H9 (cell line): Measurements from ENCODE around the gene MCM7. TPM values are rescaled to one million over a fixed set of nuclear protein-coding genes. Genes with fewer than 3 reads are reported as not detected.

ENCODE experiments used
- DNase-seq: peaks from one replicate; pipeline ENCODE4 v3.0.0-alpha.2; 2017
- H2AFZ ChIP-seq: one replicate; pipeline ENCODE4 v1.6.1; 2013; ENCODE audit warnings: mild to moderate bottlenecking, low read length, control low read depth, moderate library complexity
- H2AK5ac ChIP-seq: 2 replicates; pipeline ENCODE4 v1.6.1; 2013; ENCODE audit warnings: low read length, control low read depth, mixed read lengths; ENCODE audit not compliant: insufficient read length
- H2BK120ac ChIP-seq: one replicate; pipeline ENCODE4 v1.6.1; 2013; ENCODE audit warnings: low read depth, mild to moderate bottlenecking, low read length, control low read depth, inconsistent platforms; ENCODE audit not compliant: poor library complexity, severe bottlenecking
- H2BK12ac ChIP-seq: 2 replicates; pipeline ENCODE4 v1.6.1; 2013; ENCODE audit warnings: low read length, control low read depth, mixed read lengths, low read depth; ENCODE audit not compliant: insufficient read length
- H2BK15ac ChIP-seq: 2 replicates; pipeline ENCODE4 v1.6.1; 2013; ENCODE audit warnings: low read depth, low read length, control low read depth
- H2BK20ac ChIP-seq: one replicate; pipeline ENCODE4 v1.6.1; 2013; ENCODE audit warnings: low read depth, mild to moderate bottlenecking, low read length, control low read depth, inconsistent platforms; ENCODE audit not compliant: poor library complexity, severe bottlenecking
- H2BK5ac ChIP-seq: 2 replicates; pipeline ENCODE4 v1.6.1; 2013; ENCODE audit warnings: low read length, control low read depth, mixed read lengths; ENCODE audit not compliant: insufficient read length
- H3K14ac ChIP-seq: 2 replicates; pipeline ENCODE4 v1.6.1; 2013; ENCODE audit warnings: low read length, control low read depth; ENCODE audit not compliant: insufficient read depth
- H3K18ac ChIP-seq: 2 replicates; pipeline ENCODE4 v1.6.1; 2013; ENCODE audit warnings: low read depth, mild to moderate bottlenecking, mixed read lengths, low read length, control low read depth; ENCODE audit not compliant: insufficient read length
- H3K23ac ChIP-seq: 2 replicates; pipeline ENCODE4 v1.6.1; 2013; ENCODE audit warnings: low read length, control low read depth, mixed read lengths, low read depth; ENCODE audit not compliant: insufficient read length
- H3K23me2 ChIP-seq: 2 replicates; pipeline ENCODE4 v1.6.1; 2013; ENCODE audit warnings: low read depth, mild to moderate bottlenecking, mixed read lengths, low read length, control low read depth; ENCODE audit not compliant: insufficient read length, poor library complexity, severe bottlenecking
- H3K27ac ChIP-seq: 2 replicates; pipeline ENCODE4 v1.5.1; 2013; ENCODE audit warnings: low read length, control low read depth, mixed read lengths, low read depth; ENCODE audit not compliant: insufficient read length
- H3K27me3 ChIP-seq: 2 replicates; pipeline ENCODE4 v1.6.1; 2013; ENCODE audit warnings: low read length, control low read depth, inconsistent platforms; ENCODE audit not compliant: insufficient read depth
- H3K4ac ChIP-seq: 2 replicates; pipeline ENCODE4 v1.6.1; 2013; ENCODE audit warnings: low read depth, mild to moderate bottlenecking, control low read depth, inconsistent platforms, low read length, moderate library complexity
- H3K4me1 ChIP-seq: 2 replicates; pipeline ENCODE4 v1.6.1; 2013; ENCODE audit warnings: low read length, control low read depth, inconsistent platforms; ENCODE audit not compliant: insufficient read depth
- H3K4me2 ChIP-seq: 2 replicates; pipeline ENCODE4 v1.6.1; 2013; ENCODE audit warnings: low read length, control low read depth, mixed read lengths; ENCODE audit not compliant: insufficient read length, insufficient read depth
- H3K56ac ChIP-seq: 2 replicates; pipeline ENCODE4 v1.6.1; 2013; ENCODE audit warnings: low read depth, mild to moderate bottlenecking, mixed read lengths, low read length, control low read depth; ENCODE audit not compliant: insufficient read length
- H3K79me1 ChIP-seq: 2 replicates; pipeline ENCODE4 v1.6.1; 2013; ENCODE audit warnings: low read depth, mild to moderate bottlenecking, moderate library complexity, low read length, control low read depth, inconsistent platforms; ENCODE audit not compliant: insufficient read depth, poor library complexity, severe bottlenecking
- H3K79me2 ChIP-seq: 2 replicates; pipeline ENCODE4 v1.6.1; 2013; ENCODE audit warnings: low read length, control low read depth, inconsistent platforms; ENCODE audit not compliant: insufficient read depth
- H3K9ac ChIP-seq: 2 replicates; pipeline ENCODE4 v1.6.1; 2013; ENCODE audit warnings: low read length, control low read depth, mixed read lengths; ENCODE audit not compliant: insufficient read length; ENCODE audit errors: extremely low read depth
- H3K9me3 ChIP-seq: one replicate; pipeline ENCODE4 v1.6.1; 2013; ENCODE audit warnings: low read depth, low read length, inconsistent platforms; ENCODE audit not compliant: control insufficient read depth
- H3T11ph ChIP-seq: one replicate; pipeline ENCODE4 v1.6.1; 2013; ENCODE audit warnings: mild to moderate bottlenecking, low read length, control low read depth, inconsistent platforms
- H4K20me1 ChIP-seq: one replicate; pipeline ENCODE4 v1.6.1; 2013; ENCODE audit not compliant: control insufficient read depth, insufficient read length, insufficient read depth
- H4K5ac ChIP-seq: 2 replicates; pipeline ENCODE4 v1.6.1; 2013; ENCODE audit warnings: low read depth, mild to moderate bottlenecking, mixed read lengths, low read length, control low read depth; ENCODE audit not compliant: insufficient read length
- H4K8ac ChIP-seq: replicated peaks from 2 replicates; pipeline ENCODE4 v1.6.1; 2013; ENCODE audit warnings: low read length, control low read depth, mixed read lengths, low read depth; ENCODE audit not compliant: insufficient read length
- H4K91ac ChIP-seq: 2 replicates; pipeline ENCODE4 v1.6.1; 2013; ENCODE audit warnings: low read depth, mild to moderate bottlenecking, moderate library complexity, mixed read lengths, low read length, control low read depth; ENCODE audit not compliant: insufficient read length
- H3K27ac Mint-ChIP-seq, 3 experiments: 2 replicates in 2 of 3; 3 replicates in 1 of 3; pipeline ENCODE4 v1.8.0; 2020 to 2021; ENCODE audit warnings: mixed read lengths in 3 of 3, mild to moderate bottlenecking in 1 of 3, moderate library complexity in 1 of 3
- H3K27me3 Mint-ChIP-seq: 2 replicates; pipeline ENCODE4 v1.8.0; 2021; ENCODE audit warnings: low read depth, mild to moderate bottlenecking, moderate library complexity, mixed read lengths
- H3K36me3 Mint-ChIP-seq, 3 experiments: 2 replicates in 2 of 3; 3 replicates in 1 of 3; pipeline ENCODE4 v1.8.0; 2020 to 2021; ENCODE audit warnings: low read depth in 3 of 3, mixed read lengths in 3 of 3; ENCODE audit not compliant: insufficient read depth in 1 of 3
- H3K4me1 Mint-ChIP-seq, 2 experiments: 2 replicates each; pipeline ENCODE4 v1.8.0; 2020; ENCODE audit warnings: mixed read lengths in 2 of 2
- H3K4me3 Mint-ChIP-seq, 2 experiments: 2 replicates in 1 of 2; 3 replicates in 1 of 2; pipeline ENCODE4 v1.8.0; 2020 to 2021; ENCODE audit warnings: mild to moderate bottlenecking in 2 of 2, mixed read lengths in 2 of 2, moderate library complexity in 1 of 2
- H3K9me3 Mint-ChIP-seq, 2 experiments: 2 replicates in 1 of 2; 3 replicates in 1 of 2; pipeline ENCODE4 v1.8.0; 2020; ENCODE audit warnings: mild to moderate bottlenecking in 2 of 2, mixed read lengths in 2 of 2, moderate library complexity in 1 of 2
- CTCF ChIP-seq: fragments of 200-600 bp; sonication (generic); conservative IDR thresholded peaks from 3 replicates; pipeline ENCODE4 v1.8.0; 2021; ENCODE audit warnings: antibody characterized with exemption, mild to moderate bottlenecking
- WGBS: extraction: QIAGEN DNeasy Blood & Tissue Kit; methylation state at CpG from one replicate; pipeline ENCODE4 v1.1.7; 2013; ENCODE audit warnings: missing lambda C conversion rate, low lambda C conversion rate, mixed read lengths; ENCODE audit not compliant: insufficient read length; ENCODE audit errors: extremely low coverage; 5-methylcytosine and 5-hydroxymethylcytosine counted together
- total RNA-seq: library from RNA; stranded (reverse); gene quantifications from 2 replicates; pipeline ENCODE4 v1.2.1, GENCODE V29; 2021

Gene MCM7
- total RNA-seq, 1 experiment from 2014 or later: 390 TPM

- Histone ChIP-seq H2BK5ac (no peak overlapping the region), H4K5ac (no peak overlapping the region), H3K9me3 (no peaks in the 10 kb centered on the region), H3K4me2 (no peak overlapping the region), H2AK5ac (no peak overlapping the region), H3K79me1 (peaks cover 6% of the 10 kb centered on the region), H3K56ac (no peak overlapping the region), H3K4me1 (no peaks in the 10 kb centered on the region), H4K20me1 (no peaks in the 10 kb centered on the region), H2AFZ (no peak overlapping the region), H3K23me2 (peaks cover 2% of the 10 kb centered on the region), H2BK20ac (no peak overlapping the region), H3K9ac (no peak overlapping the region), H2BK120ac (no peak overlapping the region), H3T11ph (no peak overlapping the region), H4K8ac (no peak overlapping the region), H3K14ac (no peak overlapping the region), H3K27me3 (no peaks in the 10 kb centered on the region), H2BK15ac (no peak overlapping the region), H3K4ac (no peak overlapping the region), H3K27ac (no peak overlapping the region), H3K79me2 (no peaks in the 10 kb centered on the region; the same call in 1 of the 2 replicates), H2BK12ac (no peak overlapping the region), H3K18ac (no peak overlapping the region), H4K91ac (no peak overlapping the region), H3K23ac (no peak overlapping the region)
- no peaks in the 10 kb centered on the region; the same call in 1 of the 2 replicates for H3K27me3 Mint-ChIP-seq
- H3K4me1 Mint-ChIP-seq: peaks cover 10 to 12% of the 10 kb centered on the region in 2 experiments
- peaks cover 0 to 2% of the 10 kb centered on the region in 2 experiments; a peak in 1 of 5 replicates for H3K9me3 Mint-ChIP-seq
- no CpG with 5 or more reads among the region's 3 CpGs for WGBS
- no peak overlapping the region; a peak in 2 of 7 replicates for H3K27ac Mint-ChIP-seq
- peak overlapping the region; percentile 49 to 67 for H3K4me3 Mint-ChIP-seq
- DNase-seq: no peak
- TF ChIP-seq CTCF: no peak
- peaks cover 9 to 21% (median 20%) of the 10 kb centered on the region in 3 experiments for H3K36me3 Mint-ChIP-seq
Measured at GRCh38 chr7:100051611-100052010, 49.6 kb downstream of the MCM7 start.
